NOMO-1 treated with dmso at 0.1 percent for 144 hours (cell line): ENCODE results near the gene OR2T12.
A peak's percentile ranks its signal among the peaks of the same experiment; 100 is the strongest.
"Not testable (repeated sequence)": the region's sequence is repeated elsewhere in the genome, so short reads cannot be mapped to it uniquely, and the experiment has no call there.

Source experiments
- DNase-seq: peaks from one replicate; lab custom pipeline; 2025; ENCODE audit not compliant: unreplicated experiment; lab: John Stamatoyannopoulos, UW

Gene OR2T12

GRCh38 chr1:248303324-248303723 is at the start of gene OR2T12:
Gene OR2T12 (minus strand): TSS chr1:248303424. CDS start chr1:248295578, 7,846 bp downstream.
- no peak for DNase-seq

- DNase-seq, result no peak
Measured at GRCh38 chr1:248348475-248348874, 45.3 kb upstream of the OR2T12 start, which contains the start of gene OR14C36. Gene OR14C36 (plus strand): TSS chr1:248348775. CDS start chr1:248348775, 0 bp downstream.

GRCh38 chr1:248343451-248343850 is 40.2 kb upstream of the OR2T12 start:
- DNase-seq, result no peak

DNA sequence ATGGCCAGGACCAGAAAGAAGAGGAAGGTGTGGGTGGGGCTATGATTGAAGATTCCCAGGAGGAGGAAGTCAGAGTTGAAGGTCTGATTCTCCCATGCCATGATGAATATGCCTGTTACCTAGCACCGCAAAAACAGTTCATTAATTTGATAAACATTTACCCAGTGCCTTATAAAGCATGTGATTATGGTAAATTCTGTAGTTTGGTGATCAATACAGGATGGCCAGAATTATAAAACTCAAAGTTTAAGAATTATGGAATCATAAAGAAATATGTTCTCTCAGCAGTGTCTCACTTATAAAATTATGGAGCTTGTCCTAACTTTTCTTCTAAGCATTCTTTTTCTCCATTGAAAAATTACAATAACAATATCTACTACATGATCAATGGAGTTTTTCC is 21.2 kb upstream of the OR2T12 start, which contains the start of gene OR2M7:
Gene OR2M7, minus strand, starts transcription at position 101 of the 400 bp plus-strand sequence. Its CDS starts 0 bp downstream, at position 101.
- no peak for DNase-seq

- no peak for DNase-seq
Measured at GRCh38 chr1:248316796-248317195, 13.6 kb upstream of the OR2T12 start.

DNA sequence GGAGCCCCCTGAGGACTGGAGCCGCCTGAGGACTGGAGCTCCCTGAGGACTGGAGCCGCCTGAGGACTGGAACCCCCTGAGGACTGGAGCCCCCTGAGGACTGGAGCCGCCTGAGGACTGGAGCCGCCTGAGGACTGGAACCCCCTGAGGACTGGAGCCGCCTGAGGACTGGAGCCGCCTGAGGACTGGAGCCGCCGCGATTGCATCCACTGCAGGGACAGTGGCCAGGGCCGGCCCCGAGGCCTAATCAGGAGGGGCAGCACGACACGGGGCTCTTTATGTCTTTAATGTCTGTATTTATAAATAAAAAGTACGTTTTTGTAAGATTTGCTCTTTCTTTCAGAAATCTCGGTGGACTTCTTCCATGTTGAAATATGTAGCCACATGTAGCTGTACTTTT is 3.5 kb upstream of the OR2T12 start:
- not testable (repeated sequence) for DNase-seq

DNA sequence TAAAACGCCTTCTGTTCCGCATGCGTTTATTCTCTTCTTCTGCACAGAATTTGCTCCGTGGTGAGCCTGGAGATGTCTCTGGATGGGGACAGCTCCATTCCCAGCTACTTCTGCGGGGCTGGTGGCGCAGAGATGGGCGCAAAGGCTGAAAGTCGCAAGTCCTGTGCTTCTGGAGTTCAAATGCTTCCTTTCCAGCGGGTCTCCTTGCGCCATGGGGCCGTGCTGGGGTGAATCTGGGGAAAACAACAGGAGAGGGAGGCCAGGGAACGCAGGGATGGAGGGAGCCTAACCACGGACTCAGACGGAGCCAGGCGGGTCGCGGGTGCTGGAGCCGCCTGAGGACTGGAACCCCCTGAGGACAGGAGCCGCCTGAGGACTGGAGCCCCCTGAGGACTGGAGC is 2.9 kb upstream of the OR2T12 start:
- no peak for DNase-seq

GRCh38 chr1:248305672-248306071 is 2.4 kb upstream of the OR2T12 start:
- not testable (repeated sequence) for DNase-seq

DNA sequence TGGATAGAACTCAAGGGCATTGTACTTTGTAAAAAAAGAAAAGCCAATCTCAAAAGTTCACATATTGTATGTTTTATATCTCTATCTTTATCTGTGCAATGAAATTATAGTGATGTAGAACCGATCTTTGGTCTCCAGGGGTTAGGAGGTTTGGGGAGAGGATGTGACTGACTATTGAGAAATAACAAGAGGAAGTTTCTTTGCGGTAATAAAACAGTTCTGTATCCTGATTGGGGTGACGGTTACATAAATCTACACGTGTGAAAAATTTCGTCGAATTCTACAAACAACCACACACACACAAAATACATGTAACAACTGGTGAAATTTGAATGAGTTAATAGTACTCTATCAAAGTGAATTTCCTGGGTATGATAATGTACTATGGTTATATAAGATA is 14.8 kb downstream of the OR2T12 start:
- peak; percentile 61 for DNase-seq

DNA sequence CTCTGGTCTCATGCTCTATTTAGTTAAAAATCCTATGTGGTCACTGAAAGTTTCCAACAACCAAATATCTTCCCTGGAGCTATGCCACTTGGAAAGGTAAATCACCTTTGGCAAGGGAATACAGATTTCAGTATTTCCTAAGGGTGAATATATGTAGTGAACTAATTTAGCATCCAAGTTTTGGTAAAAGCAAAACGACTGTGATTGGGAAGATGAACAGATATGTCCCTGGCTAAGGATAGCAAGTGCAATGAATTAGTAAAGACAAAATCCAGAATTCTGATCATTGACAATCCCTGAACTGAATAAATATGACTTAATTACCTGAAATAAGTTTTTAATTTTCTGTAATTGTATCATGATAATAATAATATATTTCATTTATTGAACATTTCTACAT is 25.3 kb downstream of the OR2T12 start, which contains the start of gene OR2T33:
Gene OR2T33, minus strand, starts transcription at position 101 of the 400 bp plus-strand sequence. CDS start 4,162 bp downstream, outside the sequence.
- DNase-seq, result no peak

DNA sequence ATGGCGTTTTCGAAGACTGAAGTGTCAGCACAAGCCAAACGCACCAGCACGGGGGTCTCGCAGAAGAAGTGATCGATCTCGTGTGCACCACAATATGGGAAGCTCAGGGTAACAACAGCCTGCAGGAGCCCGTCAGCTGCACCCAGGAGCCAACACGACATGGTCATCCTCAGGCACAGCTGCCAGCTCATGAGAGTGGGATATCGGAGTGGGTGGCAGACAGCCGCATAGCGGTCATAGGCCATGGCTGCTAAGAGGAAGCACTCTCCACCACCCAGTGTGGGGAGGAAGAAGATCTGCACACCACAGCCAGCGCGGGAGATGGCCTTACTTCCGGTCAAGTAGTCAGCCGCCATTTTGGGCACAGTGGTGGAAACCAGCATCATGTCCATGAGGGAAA is 30.0 kb downstream of the OR2T12 start:
- DNase-seq, result not testable (repeated sequence)

DNA sequence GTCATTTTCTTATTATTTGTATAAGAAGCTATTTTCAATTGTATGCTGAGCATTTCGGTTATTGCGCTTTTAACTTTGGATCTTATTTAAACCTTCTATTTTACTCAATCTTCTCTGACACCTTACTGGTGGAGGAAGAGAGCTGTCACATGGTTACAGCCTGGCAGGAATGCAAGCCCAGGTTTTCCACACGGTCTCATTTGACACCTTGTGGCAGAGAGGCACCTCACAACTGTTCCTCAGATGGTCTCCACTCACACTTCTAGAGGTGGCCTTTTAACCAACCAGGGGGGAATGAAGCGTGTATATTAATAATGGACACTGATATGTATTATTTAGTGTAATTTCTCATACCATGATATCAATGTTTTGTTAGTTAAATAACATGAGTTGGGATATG is 35.0 kb downstream of the OR2T12 start:
- DNase-seq, result no peak

DNA sequence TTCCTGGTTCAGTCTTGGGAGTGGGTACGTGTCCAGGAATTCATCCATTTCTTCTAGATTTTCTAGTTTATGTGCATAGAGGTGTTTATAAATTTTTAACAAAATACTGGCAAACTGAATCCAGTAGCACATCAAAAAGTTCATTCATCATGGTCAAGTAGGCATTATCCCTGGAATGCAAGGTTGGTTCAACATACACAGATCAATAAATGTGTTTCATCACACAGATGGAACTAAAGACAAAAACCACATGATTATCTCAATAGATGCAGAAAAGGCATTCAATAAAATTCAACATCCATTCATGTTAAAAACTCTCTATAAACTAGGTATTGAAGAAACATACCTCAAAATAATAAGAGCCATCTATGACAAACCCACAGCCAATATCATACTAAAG is 43.9 kb downstream of the OR2T12 start:
- not testable (repeated sequence) for DNase-seq

DNA sequence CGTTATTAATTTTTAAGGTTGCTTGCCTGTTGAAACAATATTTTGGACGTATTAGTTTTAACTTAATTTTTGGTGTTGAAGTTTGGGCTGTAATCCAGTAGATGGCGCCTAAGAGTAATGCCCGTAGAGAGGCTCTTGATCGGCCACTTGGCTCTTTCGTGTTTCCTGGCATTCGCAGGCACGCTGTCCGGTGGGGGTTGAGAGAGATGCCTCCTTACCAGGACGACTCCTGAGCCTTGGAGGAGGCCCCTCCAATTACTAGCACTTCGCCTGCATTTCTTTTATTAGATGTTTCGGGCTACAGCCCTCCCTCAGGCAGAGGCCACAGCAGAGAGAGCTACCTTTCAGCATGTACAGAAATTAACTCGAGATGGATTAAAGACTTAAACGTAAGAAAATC is 60.0 kb downstream of the OR2T12 start:
- peak; percentile 43 for DNase-seq
